LNCaP clone FGC (cell line): ENCODE results near the gene ACOT7.

ENCODE experiments used
- DNase-seq: peaks from one replicate; pipeline ENCODE4 v3.0.0-alpha.2; 2011; ENCODE audit warnings: low read depth
- H3K4me3 ChIP-seq: 2 replicates; pipeline ENCODE4 v1.5.1; 2011; ENCODE audit warnings: mild to moderate bottlenecking, low read depth, low read length, control low read depth
- CTCF ChIP-seq: IDR thresholded peaks from 2 replicates; pipeline ENCODE4 v1.5.1; 2012; ENCODE audit warnings: mild to moderate bottlenecking; ENCODE audit not compliant: control insufficient read depth, insufficient read depth; ENCODE audit errors: extremely low read depth

ACOT7 gene

DNA sequence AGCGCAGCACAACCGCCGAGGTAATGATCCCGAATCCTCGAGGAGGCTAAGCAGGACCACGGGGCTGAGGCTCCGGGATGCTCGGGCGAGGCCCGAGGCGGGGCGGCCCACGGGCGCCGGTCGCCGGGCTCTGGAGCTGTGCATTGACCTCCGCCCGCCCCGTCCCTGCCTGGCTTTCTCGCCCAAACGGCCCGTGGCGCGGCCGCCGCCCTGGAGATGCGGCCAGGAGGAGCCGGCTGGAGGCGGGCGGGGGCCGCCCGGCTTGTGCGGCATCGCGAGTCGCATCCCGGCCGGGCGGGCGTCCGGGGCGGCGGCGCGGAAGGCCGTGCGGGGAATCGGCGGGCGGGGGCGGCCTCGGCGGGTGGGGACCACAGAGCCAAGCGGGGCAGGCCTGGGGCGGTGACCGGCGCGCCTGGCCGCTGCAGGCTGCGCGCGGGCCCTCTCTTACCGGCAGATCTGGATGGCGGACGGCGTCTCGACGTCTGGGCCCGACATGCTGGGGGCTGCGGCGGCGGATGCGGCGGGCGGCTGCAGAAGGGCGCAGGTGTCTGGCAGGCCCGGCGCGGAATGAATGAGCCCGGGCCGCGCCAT is 663 bp downstream of the ACOT7 start:
- DNase-seq: no peak
- no peak for TF ChIP-seq CTCF
- peak overlapping the region; percentile 67 for H3K4me3 ChIP-seq

DNA sequence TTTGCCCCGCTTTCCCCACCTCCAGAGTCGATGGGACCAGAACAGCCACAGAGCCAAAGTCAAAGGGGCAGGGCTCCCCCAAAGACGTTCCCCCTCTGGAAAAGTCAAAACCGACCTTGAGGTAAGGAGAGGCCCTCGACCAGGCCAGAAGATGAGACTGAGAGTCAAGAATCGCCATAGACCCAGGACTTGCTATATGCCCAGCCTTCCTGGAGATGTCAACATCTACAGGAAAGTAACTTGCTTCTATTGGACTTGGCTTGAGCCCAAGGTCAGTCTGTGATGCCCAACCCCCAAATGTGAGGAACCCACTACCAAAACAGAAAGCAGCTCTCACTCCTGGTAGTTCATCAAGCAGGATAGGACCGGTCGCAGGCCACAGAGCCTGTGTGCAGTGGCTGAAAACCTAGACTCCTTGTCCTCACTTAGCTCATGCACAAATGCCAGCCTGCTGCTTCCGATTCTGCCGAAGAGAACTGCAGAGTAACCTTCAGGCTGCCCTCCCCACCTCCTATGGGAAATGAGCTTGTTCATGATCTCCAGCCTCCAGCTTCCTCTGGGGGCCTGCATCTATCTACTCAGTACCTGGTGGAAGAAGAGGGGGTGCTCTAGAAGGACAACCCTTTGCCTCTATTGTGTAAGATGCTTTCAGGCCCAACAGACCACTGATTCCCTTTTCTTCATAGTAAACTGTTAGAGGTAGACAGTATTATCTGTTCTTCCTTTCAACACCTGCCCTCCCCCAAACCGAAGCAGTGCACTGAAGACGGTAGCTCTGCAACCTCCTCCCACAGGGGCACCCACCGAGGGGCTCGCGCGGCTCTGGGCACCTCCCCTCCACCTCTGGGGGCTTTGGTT is 1.4 kb downstream of the ACOT7 start:
- DNase-seq: peak; percentile 13
- H3K4me3 ChIP-seq: peak overlapping the region; percentile 67
- TF ChIP-seq CTCF: no peak

- TF ChIP-seq CTCF: no peak
- no peak for DNase-seq
- H3K4me3 ChIP-seq: no peak overlapping the region
Observed at GRCh38 chr1:6389971-6390370, 3.6 kb downstream of the ACOT7 start.

DNA sequence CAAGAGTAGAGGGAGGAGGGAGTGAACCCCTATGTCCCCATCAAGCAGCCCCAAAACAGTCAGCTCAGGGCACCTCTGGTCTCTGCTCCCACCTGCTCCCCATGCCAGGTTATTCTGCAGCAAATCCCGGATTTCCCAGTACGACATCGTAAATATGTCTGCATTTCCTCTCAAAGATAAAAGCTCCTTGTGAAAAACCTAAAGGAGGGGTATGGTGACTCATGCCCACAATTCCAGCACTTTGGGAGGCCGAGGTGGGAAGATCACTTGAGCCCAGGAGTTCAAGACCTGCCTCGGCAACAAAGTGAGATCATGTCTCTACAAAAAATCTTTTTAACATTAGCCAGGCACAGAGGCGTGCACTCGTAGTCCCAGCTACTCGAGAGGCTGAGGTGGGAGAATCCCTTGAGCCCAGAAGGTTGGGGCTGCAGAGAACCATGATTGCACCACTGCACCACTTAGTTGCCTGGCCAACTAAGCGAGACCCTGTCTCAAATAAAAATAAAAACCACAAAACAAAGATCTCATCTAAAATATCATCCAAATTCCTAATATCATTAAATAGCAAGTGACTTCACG is 7.1 kb downstream of the ACOT7 start:
- H3K4me3 ChIP-seq: no peak overlapping the region
- TF ChIP-seq CTCF: no peak
- DNase-seq: no peak

- H3K4me3 ChIP-seq: no peak overlapping the region
- DNase-seq: no peak
- TF ChIP-seq CTCF: no peak
Observed at GRCh38 chr1:6385488-6386191, 7.9 kb downstream of the ACOT7 start.

DNA sequence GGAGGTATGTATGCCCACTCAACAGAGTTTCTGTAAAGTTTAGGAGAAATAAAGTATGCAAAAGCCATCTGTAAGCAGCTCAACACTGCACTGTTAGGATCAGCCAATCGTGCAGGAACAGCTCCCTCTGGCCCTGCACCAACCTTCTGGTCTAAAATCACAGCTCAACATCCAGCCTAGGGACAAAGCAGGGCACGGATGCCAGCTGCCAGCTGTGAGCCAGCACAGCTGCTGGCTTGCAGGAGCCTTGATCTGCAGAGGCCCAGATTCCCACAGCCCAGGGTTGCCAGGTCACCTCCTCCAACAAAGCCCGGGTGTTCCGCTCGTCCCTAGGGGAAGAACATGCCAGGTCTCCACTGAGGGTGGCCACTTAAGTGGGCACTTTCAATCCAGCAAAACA is 8.6 kb downstream of the ACOT7 start:
- DNase-seq: no peak
- H3K4me3 ChIP-seq: no peak overlapping the region

More for the DNA sequence above, 8.6 kb downstream of the ACOT7 start:
- TF ChIP-seq CTCF: no peak
